ENCODE results near the gene EPN3. TPM values are rescaled to one million over a fixed set of nuclear protein-coding genes. Genes with fewer than 3 reads are reported as not detected.

Gene EPN3
- total RNA-seq = not detected

- Mint-ChIP-seq H3K27ac (no peak within 1 kb of the TSS), H3K36me3 (no peaks in the 10 kb centered on the region), H3K9me3 (no peaks in the 10 kb centered on the region)
- DNase-seq (ENCODE audit: low spot score in 2 of 2) (no peak), ATAC-seq (no peak)
Measured at GRCh38 chr17:50532452-50533024, at the start of gene EPN3. Gene EPN3 (plus strand): TSS chr17:50532735. CDS start chr17:50536557, 3,822 bp downstream.

- DNase-seq (ENCODE audit: low spot score in 2 of 2) (no peak), ATAC-seq (no peak)
- Mint-ChIP-seq H3K36me3 (peaks cover 0 to 6% of the 10 kb centered on the region in 2 donors), H3K27ac (no peak overlapping the region), H3K9me3 (no peaks in the 10 kb centered on the region)
Measured at GRCh38 chr17:50483266-50483665, 49.3 kb upstream of the EPN3 start.

- DNase-seq (ENCODE audit: low spot score in 2 of 2) = no peak
- H3K9me3 Mint-ChIP-seq = no peaks in the 10 kb centered on the region
- peak overlapping the region; percentile 4 to 47 for H3K27ac Mint-ChIP-seq
- peaks cover 0 to 6% of the 10 kb centered on the region in 2 donors for H3K36me3 Mint-ChIP-seq
- no peak for ATAC-seq
Measured at GRCh38 chr17:50484386-50485155, 48.0 kb upstream of the EPN3 start.

GRCh38 chr17:50487213-50488096, 45.1 kb upstream of the EPN3 start:
- peaks cover 0 to 6% of the 10 kb centered on the region in 2 donors for H3K36me3 Mint-ChIP-seq
- no peak for DNase-seq (ENCODE audit: low spot score in 2 of 2)
- no peak overlapping the region for H3K27ac Mint-ChIP-seq
- peak; percentile 58 to 92 for ATAC-seq
- H3K9me3 Mint-ChIP-seq = no peaks in the 10 kb centered on the region

- Mint-ChIP-seq H3K9me3 (no peaks in the 10 kb centered on the region), H3K27ac (no peak overlapping the region), H3K36me3 (peaks cover 0 to 6% of the 10 kb centered on the region in 2 donors)
- no peak for ATAC-seq
- no peak for DNase-seq (ENCODE audit: low spot score in 2 of 2)
Measured at GRCh38 chr17:50488880-50489279, 43.7 kb upstream of the EPN3 start.

- no peak for ATAC-seq
- no peaks in the 10 kb centered on the region for H3K9me3 Mint-ChIP-seq
- DNase-seq (ENCODE audit: low spot score in 2 of 2) = no peak
- no peaks in the 10 kb centered on the region for H3K36me3 Mint-ChIP-seq
- H3K27ac Mint-ChIP-seq = no peak overlapping the region
Measured at GRCh38 chr17:50491505-50491904, 41.0 kb upstream of the EPN3 start.

GRCh38 chr17:50492214-50492613, 40.3 kb upstream of the EPN3 start:
- H3K27ac Mint-ChIP-seq = peak overlapping the region in 1 of 2 donors; percentile 47
- DNase-seq (ENCODE audit: low spot score in 2 of 2) (no peak), ATAC-seq (no peak)
- no peaks in the 10 kb centered on the region for H3K36me3 Mint-ChIP-seq
- H3K9me3 Mint-ChIP-seq = no peaks in the 10 kb centered on the region

- no peak for DNase-seq (ENCODE audit: low spot score in 2 of 2)
- ATAC-seq = no peak
- Mint-ChIP-seq H3K27ac (no peak overlapping the region), H3K36me3 (no peaks in the 10 kb centered on the region), H3K9me3 (no peaks in the 10 kb centered on the region)
Measured at GRCh38 chr17:50493744-50494143, 38.8 kb upstream of the EPN3 start.

GRCh38 chr17:50495217-50495823, 37.2 kb upstream of the EPN3 start:
- H3K27ac Mint-ChIP-seq = no peak overlapping the region
- no peaks in the 10 kb centered on the region for H3K36me3 Mint-ChIP-seq
- no peaks in the 10 kb centered on the region for H3K9me3 Mint-ChIP-seq
- no peak for ATAC-seq
- DNase-seq (ENCODE audit: low spot score in 2 of 2) = no peak

GRCh38 chr17:50495918-50496317, 36.6 kb upstream of the EPN3 start:
- H3K27ac Mint-ChIP-seq = no peak overlapping the region
- ATAC-seq = no peak
- H3K9me3 Mint-ChIP-seq = no peaks in the 10 kb centered on the region
- no peak for DNase-seq (ENCODE audit: low spot score in 2 of 2)
- H3K36me3 Mint-ChIP-seq = no peaks in the 10 kb centered on the region

GRCh38 chr17:50498021-50498874, 34.3 kb upstream of the EPN3 start:
- no peaks in the 10 kb centered on the region for H3K36me3 Mint-ChIP-seq
- H3K27ac Mint-ChIP-seq = no peak overlapping the region
- DNase-seq (ENCODE audit: low spot score in 2 of 2) = no peak
- ATAC-seq = no peak
- no peaks in the 10 kb centered on the region for H3K9me3 Mint-ChIP-seq

GRCh38 chr17:50499270-50499669, 33.3 kb upstream of the EPN3 start:
- no peak overlapping the region for H3K27ac Mint-ChIP-seq
- H3K9me3 Mint-ChIP-seq = no peaks in the 10 kb centered on the region
- H3K36me3 Mint-ChIP-seq = no peaks in the 10 kb centered on the region
- ATAC-seq (no peak), DNase-seq (ENCODE audit: low spot score in 2 of 2) (no peak)

- Mint-ChIP-seq H3K27ac (no peak overlapping the region), H3K36me3 (no peaks in the 10 kb centered on the region), H3K9me3 (no peaks in the 10 kb centered on the region)
- DNase-seq (ENCODE audit: low spot score in 2 of 2) = no peak
- no peak for ATAC-seq
Measured at GRCh38 chr17:50499721-50500120, 32.8 kb upstream of the EPN3 start.

- Mint-ChIP-seq H3K36me3 (no peaks in the 10 kb centered on the region), H3K9me3 (no peaks in the 10 kb centered on the region), H3K27ac (no peak overlapping the region)
- ATAC-seq (no peak), DNase-seq (ENCODE audit: low spot score in 2 of 2) (peak in 1 of 2 donors; percentile 35)
Measured at GRCh38 chr17:50501054-50501453, 31.5 kb upstream of the EPN3 start.

GRCh38 chr17:50502301-50502990, 30.1 kb upstream of the EPN3 start:
- no peak overlapping the region for H3K27ac Mint-ChIP-seq
- no peaks in the 10 kb centered on the region for H3K9me3 Mint-ChIP-seq
- ATAC-seq (no peak), DNase-seq (ENCODE audit: low spot score in 2 of 2) (no peak)
- no peaks in the 10 kb centered on the region for H3K36me3 Mint-ChIP-seq

Data from activated naive CD4-positive, alpha-beta T cell treated with anti-CD3 and anti-CD28 coated beads, Interleukin-2, amount 50 U/mL, for 72 hours (primary cell).